ENCODE measurements around the gene CEP20.

The CEP20 gene

DNA sequence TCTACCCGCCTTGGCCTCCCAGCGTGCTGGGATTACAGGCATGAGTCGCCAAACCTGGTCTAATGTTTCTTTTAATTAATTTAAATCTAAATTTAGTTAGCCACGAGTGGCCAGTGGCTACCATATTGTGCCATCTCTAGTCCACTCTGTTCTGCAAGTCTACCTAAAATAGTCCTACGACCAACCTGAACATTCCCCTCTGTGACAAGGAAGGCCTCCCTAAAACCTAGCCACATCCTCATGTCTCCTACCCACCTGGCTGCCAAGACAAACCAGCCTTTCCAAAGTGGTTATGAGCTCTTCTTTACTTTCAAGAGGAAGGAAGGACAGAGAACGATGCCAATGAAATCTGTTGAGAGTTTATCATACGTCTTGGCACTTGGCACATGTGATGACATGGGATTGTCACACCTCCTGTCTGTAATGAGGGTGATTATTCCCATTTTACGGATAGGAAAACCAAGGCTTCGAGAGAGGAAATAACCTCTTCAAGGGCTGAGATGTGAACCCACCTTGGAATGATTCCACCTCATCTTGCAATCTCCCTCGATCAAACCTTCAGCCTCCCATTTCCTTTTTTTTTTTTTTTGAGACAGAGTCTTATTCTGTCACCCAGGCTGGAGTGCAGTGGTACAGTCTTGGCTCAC, 51.3 kb downstream of the CEP20 start:
- Histone ChIP-seq H3K4me1 (ENCODE audit: low read length) (no peaks in the 10 kb centered on the region), H3K9me2 (replicated peaks; ENCODE audit: insufficient read depth, low read length) (no peaks in the 10 kb centered on the region), H3F3A (ENCODE audit: insufficient read depth, low read length) (no peaks in the 10 kb centered on the region), H4K20me1 (ENCODE audit: insufficient read depth, low read length) (no peaks in the 10 kb centered on the region), H2AFZ (ENCODE audit: low read length) (no peak overlapping the region), H3K27ac (ENCODE audit: low read length) (no peak overlapping the region), H3K27me3 (replicated peaks; ENCODE audit: insufficient read depth, low read length) (no peaks in the 10 kb centered on the region), H3K9ac (ENCODE audit: low read length) (no peak overlapping the region), H3K4me2 (ENCODE audit: low read depth, low read length) (no peak overlapping the region), H3K36me3 (replicated peaks; ENCODE audit: insufficient read depth, low read length) (no peaks in the 10 kb centered on the region), H3K9me3 (replicated peaks; ENCODE audit: insufficient read depth, low read length) (no peaks in the 10 kb centered on the region), H3K4me3 (ENCODE audit: low read length) (no peak overlapping the region), H3K79me2 (ENCODE audit: low read length) (no peaks in the 10 kb centered on the region)
- no peak for TF ChIP-seq CTCF (IDR thresholded peaks at IDR 0.05; ENCODE audit: low read length)
- DNase-seq: no peak

DNA sequence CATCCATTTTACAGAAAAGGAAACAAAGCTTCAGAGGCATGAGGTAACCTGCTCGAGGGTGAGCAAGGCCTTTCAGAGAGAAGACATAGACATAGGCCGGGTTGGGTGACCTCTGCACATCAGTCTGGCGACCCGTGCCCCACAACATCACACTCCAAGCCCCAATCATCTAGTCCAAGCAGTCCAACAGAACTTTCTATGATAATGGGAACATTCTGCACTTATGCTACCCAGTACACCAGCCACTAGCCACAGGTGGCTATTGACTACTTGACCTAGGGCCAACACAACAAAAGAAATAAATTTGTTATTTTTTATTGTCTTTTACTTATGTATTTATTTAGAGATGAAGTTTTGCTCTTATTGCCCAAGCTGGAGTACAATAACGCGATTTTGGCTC, 52.3 kb downstream of the CEP20 start:
- no peaks in the 10 kb centered on the region for H3K27me3 ChIP-seq (replicated peaks; ENCODE audit: insufficient read depth, low read length)
- no peaks in the 10 kb centered on the region for H3K9me2 ChIP-seq (replicated peaks; ENCODE audit: insufficient read depth, low read length)
- no peak for DNase-seq
- no peaks in the 10 kb centered on the region for H3K4me1 ChIP-seq (ENCODE audit: low read length)
- H3K4me3 ChIP-seq (ENCODE audit: low read length): no peak overlapping the region
- no peaks in the 10 kb centered on the region for H3F3A ChIP-seq (ENCODE audit: insufficient read depth, low read length)
- H3K27ac ChIP-seq (ENCODE audit: low read length): no peak overlapping the region
- H3K36me3 ChIP-seq (replicated peaks; ENCODE audit: insufficient read depth, low read length): no peaks in the 10 kb centered on the region
- H3K9me3 ChIP-seq (replicated peaks; ENCODE audit: insufficient read depth, low read length): no peaks in the 10 kb centered on the region
- H3K4me2 ChIP-seq (ENCODE audit: low read depth, low read length): no peak overlapping the region
- no peaks in the 10 kb centered on the region for H3K79me2 ChIP-seq (ENCODE audit: low read length)
- TF ChIP-seq CTCF (IDR thresholded peaks at IDR 0.05; ENCODE audit: low read length): no peak
- TF ChIP-seq EZH2phosphoT487 (IDR thresholded peaks at IDR 0.05; ENCODE audit: low read length): no peak
- no peak for TF ChIP-seq EZH2 (optimal IDR thresholded peaks at IDR 0.05; ENCODE audit: low read depth, low read length)
- H4K20me1 ChIP-seq (ENCODE audit: insufficient read depth, low read length): no peaks in the 10 kb centered on the region
- H3K9ac ChIP-seq (ENCODE audit: low read length): no peak overlapping the region
- no peak overlapping the region for H2AFZ ChIP-seq (ENCODE audit: low read length)

DNA sequence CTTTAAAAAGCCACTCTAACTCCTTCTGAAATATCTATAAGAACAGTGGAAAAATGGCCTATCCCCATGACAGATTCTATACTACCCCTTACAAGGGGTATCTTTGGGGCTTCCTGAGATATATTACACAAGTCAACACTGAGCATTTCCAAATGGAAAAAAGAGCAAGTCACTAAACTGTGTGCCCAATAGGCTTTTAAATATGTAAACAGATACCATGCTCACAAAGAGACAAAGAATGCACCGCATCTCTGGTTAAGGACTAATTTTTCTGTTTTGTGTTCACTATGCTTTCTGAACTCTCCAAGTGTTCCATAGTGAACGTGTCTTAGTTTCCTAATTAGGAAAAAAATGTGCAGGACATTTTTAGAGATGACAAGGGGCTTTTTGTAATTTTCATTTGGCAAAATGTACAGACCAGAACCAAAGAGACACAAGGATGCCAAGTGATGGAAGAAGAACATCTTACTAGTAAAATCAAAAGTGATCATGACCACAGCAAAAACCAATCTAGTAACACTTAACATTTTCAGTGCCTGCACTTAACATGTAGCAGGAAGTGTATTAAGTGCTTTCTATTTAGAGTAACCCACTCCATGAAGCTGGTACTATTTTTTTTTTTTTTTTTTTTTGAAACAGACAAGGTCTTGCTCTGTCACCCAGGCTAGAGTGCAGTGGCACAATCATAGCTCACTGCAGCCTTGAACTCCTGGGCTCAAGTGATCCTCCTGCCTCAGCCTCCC, 53.1 kb downstream of the CEP20 start:
- no peaks in the 10 kb centered on the region for H3K9me3 ChIP-seq (replicated peaks; ENCODE audit: insufficient read depth, low read length)
- H3K27me3 ChIP-seq (replicated peaks; ENCODE audit: insufficient read depth, low read length): no peaks in the 10 kb centered on the region
- H2AFZ ChIP-seq (ENCODE audit: low read length): no peak overlapping the region
- no peak for DNase-seq
- H3K4me3 ChIP-seq (ENCODE audit: low read length): no peak overlapping the region
- no peaks in the 10 kb centered on the region for H3F3A ChIP-seq (ENCODE audit: insufficient read depth, low read length)
- H3K79me2 ChIP-seq (ENCODE audit: low read length): no peaks in the 10 kb centered on the region
- H3K9me2 ChIP-seq (replicated peaks; ENCODE audit: insufficient read depth, low read length): no peaks in the 10 kb centered on the region
- H3K36me3 ChIP-seq (replicated peaks; ENCODE audit: insufficient read depth, low read length): no peaks in the 10 kb centered on the region
- H3K9ac ChIP-seq (ENCODE audit: low read length): no peak overlapping the region
- H3K4me1 ChIP-seq (ENCODE audit: low read length): no peaks in the 10 kb centered on the region
- no peak overlapping the region for H3K27ac ChIP-seq (ENCODE audit: low read length)
- H3K4me2 ChIP-seq (ENCODE audit: low read depth, low read length): no peak overlapping the region
- TF ChIP-seq EZH2phosphoT487 (IDR thresholded peaks at IDR 0.05; ENCODE audit: low read length): no peak
- TF ChIP-seq CTCF (IDR thresholded peaks at IDR 0.05; ENCODE audit: low read length): no peak
- TF ChIP-seq EZH2 (optimal IDR thresholded peaks at IDR 0.05; ENCODE audit: low read depth, low read length): no peak
- no peaks in the 10 kb centered on the region for H4K20me1 ChIP-seq (ENCODE audit: insufficient read depth, low read length)

Data from MM.1S (cell line).